Astrocyte (in vitro differentiated cells and primary cell): ENCODE measurements around the gene MAP4K4. TPM values are rescaled to one million over a fixed set of nuclear protein-coding genes. Genes with fewer than 3 reads are reported as not detected.
A peak's percentile ranks its signal among the peaks of the same experiment; 100 is the strongest.

Experiments
- DNase-seq: peaks from one replicate; pipeline ENCODE4 v3.0.0-alpha.2; 2010; ENCODE audit warnings: low read depth
- FAIRE-seq: peaks from 2 replicates; lab custom pipeline; 2011; peaks lifted over from hg19 to GRCh38; lab: Jason Lieb, UNC
- H2AFZ ChIP-seq: 2 replicates; pipeline ENCODE4 v1.6.0; 2012; ENCODE audit warnings: low read depth, low read length, inconsistent platforms
- H3K27ac ChIP-seq: 2 replicates; pipeline ENCODE4 v1.5.1; 2011; ENCODE audit warnings: low read depth, low read length, inconsistent platforms
- H3K27me3 ChIP-seq: 2 replicates; pipeline ENCODE4 v1.6.0; 2011; ENCODE audit warnings: low read length, inconsistent platforms; ENCODE audit not compliant: insufficient read depth
- H3K36me3 ChIP-seq: 2 replicates; pipeline ENCODE4 v1.5.1; 2011; ENCODE audit warnings: low read length, inconsistent platforms; ENCODE audit not compliant: insufficient read depth
- H3K4me1 ChIP-seq: 2 replicates; pipeline ENCODE4 v1.5.1; 2011; ENCODE audit warnings: low read length, inconsistent platforms; ENCODE audit not compliant: insufficient read depth
- H3K4me2 ChIP-seq: 2 replicates; pipeline ENCODE4 v1.6.0; 2012; ENCODE audit warnings: low read length, inconsistent platforms
- H3K4me3 ChIP-seq: 2 replicates; pipeline ENCODE4 v1.5.1; 2011; ENCODE audit warnings: low read depth, mild to moderate bottlenecking, low read length, inconsistent platforms; ENCODE audit not compliant: insufficient read depth
- H3K79me2 ChIP-seq: 2 replicates; pipeline ENCODE4 v1.6.0; 2012; ENCODE audit warnings: mild to moderate bottlenecking, low read length, inconsistent platforms; ENCODE audit not compliant: insufficient read depth
- H3K9ac ChIP-seq: 2 replicates; pipeline ENCODE4 v1.6.0; 2012; ENCODE audit warnings: mild to moderate bottlenecking, low read length, inconsistent platforms
- H3K9me3 ChIP-seq: 2 replicates; pipeline ENCODE4 v1.5.1; 2012; ENCODE audit warnings: low read depth, mild to moderate bottlenecking, low read length, inconsistent platforms; ENCODE audit not compliant: insufficient read depth
- H4K20me1 ChIP-seq: 2 replicates; pipeline ENCODE4 v1.6.0; 2012; ENCODE audit warnings: low read length, inconsistent platforms; ENCODE audit not compliant: insufficient read depth
- H3K27ac Mint-ChIP-seq: one replicate; pipeline ENCODE4 v1.8.0; 2021; ENCODE audit warnings: mild to moderate bottlenecking, mixed read lengths; ENCODE audit not compliant: unreplicated experiment
- H3K27me3 Mint-ChIP-seq: one replicate; pipeline ENCODE4 v1.8.0; 2021; ENCODE audit warnings: low read depth, mixed read lengths; ENCODE audit not compliant: unreplicated experiment
- H3K36me3 Mint-ChIP-seq: one replicate; pipeline ENCODE4 v1.8.0; 2021; ENCODE audit warnings: low read depth, mixed read lengths; ENCODE audit not compliant: unreplicated experiment
- H3K4me1 Mint-ChIP-seq: one replicate; pipeline ENCODE4 v1.8.0; 2021; ENCODE audit warnings: low read depth, mixed read lengths; ENCODE audit not compliant: unreplicated experiment
- H3K4me3 Mint-ChIP-seq: one replicate; pipeline ENCODE4 v1.8.0; 2021; ENCODE audit warnings: mild to moderate bottlenecking, moderate library complexity, mixed read lengths; ENCODE audit not compliant: unreplicated experiment
- H3K9me3 Mint-ChIP-seq: one replicate; pipeline ENCODE4 v1.8.0; 2021; ENCODE audit warnings: mild to moderate bottlenecking, mixed read lengths; ENCODE audit not compliant: unreplicated experiment
- CTCF ChIP-seq: IDR thresholded peaks from 2 replicates; pipeline ENCODE4 v1.5.1; 2011; ENCODE audit warnings: low read depth, mild to moderate bottlenecking, inconsistent platforms, low read length, moderate library complexity; ENCODE audit not compliant: insufficient read depth
- EZH2 ChIP-seq: IDR thresholded peaks from 2 replicates; pipeline ENCODE4 v1.6.1; 2012; ENCODE audit warnings: mild to moderate bottlenecking, low read length, inconsistent platforms; ENCODE audit not compliant: insufficient read depth
- total RNA-seq: library from RNA; stranded (reverse); gene quantifications from 2 replicates; pipeline ENCODE4 v1.2.1, GENCODE V29; 2021

MAP4K4 gene
- total RNA-seq, 1 donor from 2014 or later: 231 TPM

GRCh38 chr2:101893681-101894381 is 196.3 kb downstream of the MAP4K4 start:
- no peak overlapping the region for H3K9ac ChIP-seq
- no peak for DNase-seq
- FAIRE-seq: peak; percentile 13
- no peaks in the 10 kb centered on the region for H3K9me3 ChIP-seq
- no peak overlapping the region for H2AFZ ChIP-seq
- no peaks in the 10 kb centered on the region for H3K27me3 Mint-ChIP-seq
- peaks cover 24% of the 10 kb centered on the region for H3K36me3 Mint-ChIP-seq
- no peak overlapping the region for H3K4me3 ChIP-seq
- H3K27me3 ChIP-seq: no peaks in the 10 kb centered on the region
- no peaks in the 10 kb centered on the region for H3K79me2 ChIP-seq
- no peak overlapping the region for H3K27ac ChIP-seq
- H3K27ac Mint-ChIP-seq: no peak overlapping the region
- no peak overlapping the region for H3K4me2 ChIP-seq
- H3K36me3 ChIP-seq: peaks cover 46% of the 10 kb centered on the region
- H4K20me1 ChIP-seq: peaks cover 46% of the 10 kb centered on the region
- H3K9me3 Mint-ChIP-seq: no peaks in the 10 kb centered on the region
- no peaks in the 10 kb centered on the region for H3K4me1 Mint-ChIP-seq
- TF ChIP-seq EZH2 (no peak), CTCF (no peak)
- H3K4me1 ChIP-seq: no peaks in the 10 kb centered on the region
- H3K4me3 Mint-ChIP-seq: no peak overlapping the region

- H3K4me2 ChIP-seq: no peak overlapping the region
- TF ChIP-seq EZH2 (no peak), CTCF (no peak)
- peaks cover 36% of the 10 kb centered on the region for H3K36me3 ChIP-seq
- H3K36me3 Mint-ChIP-seq: peaks cover 25% of the 10 kb centered on the region
- no peaks in the 10 kb centered on the region for H3K27me3 Mint-ChIP-seq
- DNase-seq: no peak
- no peak overlapping the region for H3K27ac ChIP-seq
- H4K20me1 ChIP-seq: peaks cover 39% of the 10 kb centered on the region
- FAIRE-seq: no peak
- H3K9ac ChIP-seq: no peak overlapping the region
- no peak overlapping the region for H2AFZ ChIP-seq
- H3K79me2 ChIP-seq: no peaks in the 10 kb centered on the region
- H3K4me3 Mint-ChIP-seq: no peak overlapping the region
- no peaks in the 10 kb centered on the region for H3K9me3 Mint-ChIP-seq
- H3K4me1 ChIP-seq: no peaks in the 10 kb centered on the region
- no peaks in the 10 kb centered on the region for H3K4me1 Mint-ChIP-seq
- H3K9me3 ChIP-seq: no peaks in the 10 kb centered on the region
- no peak overlapping the region for H3K27ac Mint-ChIP-seq
- no peaks in the 10 kb centered on the region for H3K27me3 ChIP-seq
- H3K4me3 ChIP-seq: no peak overlapping the region
Measured at GRCh38 chr2:101895039-101895438, 197.5 kb downstream of the MAP4K4 start.

- H3K79me2 ChIP-seq: no peaks in the 10 kb centered on the region
- H3K27ac ChIP-seq: no peak overlapping the region
- H3K9ac ChIP-seq: no peak overlapping the region
- peaks cover 37% of the 10 kb centered on the region for H4K20me1 ChIP-seq
- Mint-ChIP-seq H3K27ac (peak overlapping the region; percentile 9), H3K27me3 (no peaks in the 10 kb centered on the region), H3K9me3 (no peaks in the 10 kb centered on the region), H3K4me1 (peaks cover 4% of the 10 kb centered on the region), H3K4me3 (no peak overlapping the region), H3K36me3 (peaks cover 28% of the 10 kb centered on the region)
- no peak overlapping the region for H2AFZ ChIP-seq
- H3K4me2 ChIP-seq: no peak overlapping the region
- DNase-seq (no peak), FAIRE-seq (no peak)
- no peaks in the 10 kb centered on the region for H3K9me3 ChIP-seq
- peaks cover 35% of the 10 kb centered on the region for H3K36me3 ChIP-seq
- no peak for TF ChIP-seq EZH2
- no peak for TF ChIP-seq CTCF
- H3K4me1 ChIP-seq: no peaks in the 10 kb centered on the region
- H3K27me3 ChIP-seq: no peaks in the 10 kb centered on the region
- no peak overlapping the region for H3K4me3 ChIP-seq
Measured at GRCh38 chr2:101895819-101896322, 198.4 kb downstream of the MAP4K4 start.
